ENCODE results near the gene TUBB2A.
"Not testable (repeated sequence)": the region's sequence is repeated elsewhere in the genome, so short reads cannot be mapped to it uniquely, and the experiment has no call there.

TUBB2A gene

DNA sequence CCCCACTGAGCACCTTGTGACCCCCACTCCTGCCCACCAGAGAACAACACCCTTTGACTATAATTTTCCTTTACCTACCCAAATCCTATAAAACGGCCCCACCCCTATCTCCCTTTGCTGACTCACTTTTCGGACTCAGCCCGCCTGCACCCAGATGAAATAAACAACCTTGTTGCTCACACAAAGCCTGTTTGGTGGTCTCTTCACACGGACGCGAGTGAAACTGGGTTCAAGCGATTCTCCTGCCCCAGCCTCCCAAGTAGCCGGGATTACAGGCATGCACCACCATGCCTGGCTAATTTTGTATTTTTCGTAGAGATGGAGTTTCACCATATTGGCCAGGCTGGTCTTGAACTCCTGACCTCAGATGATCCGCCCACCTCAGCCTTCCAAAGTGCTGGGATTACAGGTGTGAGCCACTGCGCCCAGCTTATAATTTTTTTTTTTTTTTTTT lies 16.3 kb upstream of the TUBB2A start:
- not testable (repeated sequence) for H3K4me1 Mint-ChIP-seq (ENCODE audit: low read depth in 2 of 2); H3K4me3 Mint-ChIP-seq; DNase-seq; H3K27ac Mint-ChIP-seq; H3K9me3 Mint-ChIP-seq; H3K36me3 Mint-ChIP-seq (ENCODE audit: insufficient read depth); ATAC-seq (replicated peaks)
- peaks cover 12 to 24% of the 10 kb centered on the region in 2 donors for H3K27me3 Mint-ChIP-seq

DNA sequence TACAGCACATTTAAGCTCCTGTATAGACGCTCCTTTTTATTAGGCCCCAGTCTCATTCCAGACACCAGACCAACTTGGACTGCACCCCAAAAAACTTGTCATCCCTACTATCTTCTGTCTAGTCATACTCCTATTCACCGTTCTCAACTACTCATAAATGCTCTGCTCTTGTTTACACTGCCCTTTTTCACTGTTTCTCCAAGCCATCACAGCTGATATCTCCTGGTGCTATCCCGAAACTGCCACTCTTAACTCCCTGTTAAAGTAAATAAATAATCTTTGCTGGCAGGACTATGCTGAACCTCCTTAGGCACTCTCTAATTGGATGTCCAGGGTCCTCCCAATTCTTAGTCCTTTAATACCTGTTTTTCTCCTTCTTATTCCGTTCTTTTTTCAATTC lies 15.4 kb upstream of the TUBB2A start:
- H3K4me1 Mint-ChIP-seq (ENCODE audit: low read depth in 2 of 2); ATAC-seq (replicated peaks); DNase-seq; H3K9me3 Mint-ChIP-seq; H3K36me3 Mint-ChIP-seq (ENCODE audit: insufficient read depth); H3K4me3 Mint-ChIP-seq; H3K27ac Mint-ChIP-seq: not testable (repeated sequence)
- peaks cover 7 to 19% of the 10 kb centered on the region in 2 donors for H3K27me3 Mint-ChIP-seq

DNA sequence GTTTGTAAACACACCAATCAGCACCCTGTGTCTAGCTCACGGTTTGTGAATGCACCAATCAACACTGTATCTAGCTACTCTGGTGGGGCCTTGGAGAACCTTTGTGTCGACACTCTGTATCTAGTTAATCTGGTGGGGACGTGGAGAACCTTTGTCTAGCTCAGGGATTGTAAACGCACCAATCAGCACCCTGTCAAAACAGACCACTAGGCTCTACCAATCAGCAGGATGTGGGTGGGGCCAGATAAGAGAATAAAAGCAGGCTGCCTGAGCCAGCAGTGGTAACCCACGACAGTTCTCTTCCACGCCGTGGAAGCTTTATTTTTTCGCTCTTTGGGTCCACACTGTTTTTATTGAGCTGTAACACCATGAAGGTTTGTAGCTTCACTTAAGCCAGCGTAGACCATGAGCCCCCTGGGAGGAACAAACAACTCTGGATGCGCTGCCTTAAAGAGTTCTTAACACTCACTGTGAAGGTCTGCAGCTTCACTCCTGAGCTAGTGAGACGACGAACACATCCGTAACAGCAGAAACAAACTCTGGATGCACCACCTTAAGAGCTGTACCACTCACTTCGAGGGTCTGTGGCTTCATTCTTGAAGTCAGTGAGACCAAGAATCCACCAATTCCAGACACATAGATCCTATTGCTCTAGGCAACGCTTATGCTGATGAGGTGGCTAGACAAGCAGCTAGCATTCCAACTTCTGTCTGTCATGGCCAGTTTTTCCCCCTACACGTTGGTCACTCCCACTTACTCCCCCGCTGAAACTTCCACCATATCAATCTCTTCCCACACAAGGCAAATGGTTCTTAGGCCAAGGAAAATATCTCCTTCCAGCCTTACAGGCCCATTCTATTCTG lies 14.2 kb upstream of the TUBB2A start:
- H3K4me1 Mint-ChIP-seq (ENCODE audit: low read depth in 2 of 2); H3K4me3 Mint-ChIP-seq; DNase-seq; H3K36me3 Mint-ChIP-seq (ENCODE audit: insufficient read depth); ATAC-seq (replicated peaks); H3K27ac Mint-ChIP-seq; H3K9me3 Mint-ChIP-seq: not testable (repeated sequence)
- peaks cover 7 to 19% of the 10 kb centered on the region in 2 donors for H3K27me3 Mint-ChIP-seq

DNA sequence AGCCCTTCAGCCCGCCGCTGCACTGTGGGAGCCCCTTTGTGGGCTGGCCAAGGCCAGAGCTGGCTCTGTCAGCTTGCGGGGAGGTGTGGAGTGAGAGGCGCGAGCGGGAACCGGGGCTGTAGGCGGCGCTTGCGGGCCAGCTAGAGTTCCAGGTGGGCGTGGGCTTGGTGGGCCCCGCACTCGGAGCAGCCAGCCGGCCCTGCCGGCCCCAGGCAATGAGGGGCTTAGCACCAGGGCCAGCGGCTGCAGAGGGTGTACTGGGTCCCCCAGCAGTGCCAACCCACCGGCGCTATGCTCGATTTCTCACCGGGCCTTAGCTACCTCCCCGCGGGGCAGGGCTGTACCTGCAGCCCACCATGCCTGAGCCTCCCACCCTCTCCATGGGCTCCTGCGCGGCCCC lies 13.3 kb upstream of the TUBB2A start:
- H3K9me3 Mint-ChIP-seq; H3K4me1 Mint-ChIP-seq (ENCODE audit: low read depth in 2 of 2); H3K27ac Mint-ChIP-seq; H3K36me3 Mint-ChIP-seq (ENCODE audit: insufficient read depth); DNase-seq; H3K4me3 Mint-ChIP-seq; ATAC-seq (replicated peaks): not testable (repeated sequence)
- peaks cover 2 to 12% of the 10 kb centered on the region in 2 donors for H3K27me3 Mint-ChIP-seq

DNA sequence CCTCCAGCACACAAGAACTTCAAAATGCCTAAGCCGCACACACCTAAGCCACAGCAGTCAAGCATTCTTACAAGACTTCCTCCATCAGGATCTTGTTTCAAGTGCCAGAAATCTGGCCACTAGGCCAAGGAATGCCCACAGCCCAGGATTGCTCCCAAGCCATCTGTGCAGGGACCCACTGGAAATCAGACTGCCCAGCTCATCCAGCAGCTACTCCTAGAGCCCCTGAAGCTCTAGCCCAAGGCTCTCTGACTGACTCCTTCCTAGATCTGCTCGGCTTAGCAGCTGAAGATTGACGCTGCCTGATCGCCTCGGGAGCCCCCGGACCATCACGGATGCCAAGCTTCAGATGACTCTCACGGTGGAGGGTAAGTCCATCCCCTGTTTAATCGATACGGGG lies 10.7 kb upstream of the TUBB2A start:
- H3K27me3 Mint-ChIP-seq; H3K36me3 Mint-ChIP-seq (ENCODE audit: insufficient read depth): not testable (repeated sequence)

DNA sequence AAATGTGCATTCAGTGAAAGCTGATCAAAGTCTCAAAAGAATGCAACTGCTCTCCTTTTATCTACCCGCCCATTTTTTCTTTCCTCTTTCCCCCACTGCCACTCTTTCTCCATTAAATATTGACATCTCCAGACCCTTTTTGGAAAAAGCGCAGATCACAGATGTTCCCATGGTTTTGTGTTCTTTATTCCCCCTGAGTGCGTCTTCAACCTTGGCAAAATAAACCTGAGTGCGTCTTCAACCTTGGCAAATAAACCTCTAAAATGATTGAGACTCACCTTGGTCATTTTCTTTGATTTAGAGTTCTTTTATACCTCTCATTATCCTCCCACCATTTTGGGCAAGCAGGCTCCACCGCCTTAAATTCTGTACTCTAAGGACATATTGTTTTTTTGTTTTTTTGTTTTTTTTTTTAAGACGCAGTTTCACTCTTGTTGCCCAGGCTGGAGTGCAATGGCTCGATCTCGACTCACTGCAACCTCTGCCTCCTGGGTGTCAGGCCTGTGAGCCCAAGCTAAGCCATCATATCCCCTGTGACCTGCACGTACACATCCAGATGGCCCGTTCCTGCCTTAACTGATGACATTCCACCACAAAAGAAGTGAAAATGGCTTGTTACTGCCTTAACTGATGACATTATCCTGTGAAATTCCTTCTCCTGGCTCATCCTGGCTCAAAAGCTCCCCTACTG lies 9.3 kb upstream of the TUBB2A start:
- H3K27me3 Mint-ChIP-seq; H3K9me3 Mint-ChIP-seq; H3K36me3 Mint-ChIP-seq (ENCODE audit: insufficient read depth); DNase-seq; H3K4me3 Mint-ChIP-seq; H3K27ac Mint-ChIP-seq; ATAC-seq (replicated peaks): not testable (repeated sequence)
- H3K4me1 Mint-ChIP-seq (ENCODE audit: low read depth in 2 of 2), result peaks cover 9 to 12% of the 10 kb centered on the region in 2 donors

More for the DNA sequence above, 10.7 kb upstream of the TUBB2A start:
- not testable (repeated sequence) for H3K4me1 Mint-ChIP-seq (ENCODE audit: low read depth in 2 of 2); DNase-seq; H3K9me3 Mint-ChIP-seq; H3K27ac Mint-ChIP-seq; ATAC-seq (replicated peaks); H3K4me3 Mint-ChIP-seq

DNA sequence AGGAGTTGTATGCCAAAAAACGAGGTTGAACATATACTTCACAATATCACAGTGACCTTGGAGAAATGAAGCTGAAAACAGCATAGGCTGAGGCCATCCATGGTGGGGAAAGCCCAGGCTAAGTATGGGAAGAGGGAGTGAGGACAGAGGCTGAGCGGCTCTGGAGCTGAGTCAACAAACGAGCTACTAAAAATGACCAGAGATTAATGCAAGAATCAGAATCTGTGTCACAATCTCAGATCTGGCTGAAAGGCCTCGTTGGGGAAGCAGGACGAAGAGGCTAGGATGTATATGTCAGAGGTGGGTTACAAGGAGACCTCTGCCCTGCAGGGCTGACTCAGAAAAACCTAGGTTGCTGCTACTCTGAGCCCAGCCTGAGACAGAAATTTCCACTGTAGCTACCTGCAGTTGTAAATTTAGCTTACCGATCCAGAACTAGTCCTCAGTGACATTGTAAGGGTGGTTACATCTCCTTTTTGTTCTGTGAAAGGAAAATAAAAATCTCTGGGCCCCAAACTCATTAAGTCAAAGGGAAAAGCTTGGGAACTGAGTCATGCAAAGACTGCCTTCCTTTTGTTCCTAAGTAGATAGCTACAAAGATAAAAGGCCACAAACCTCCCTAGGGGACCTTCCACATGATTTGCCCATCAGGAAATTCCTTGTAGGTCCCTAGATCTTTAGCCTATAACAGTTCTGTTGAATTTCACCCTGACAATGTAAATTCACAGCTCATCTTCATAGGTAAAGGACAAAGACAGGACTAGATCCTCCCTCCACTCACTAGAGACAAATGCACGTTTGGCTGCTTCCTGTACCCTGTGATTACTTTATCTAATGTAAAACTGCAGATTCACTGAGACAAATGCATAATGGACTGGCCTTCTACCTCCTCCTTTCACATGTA lies 8.5 kb upstream of the TUBB2A start:
- ATAC-seq (replicated peaks) (no peak), DNase-seq (no peak)
- H3K27ac Mint-ChIP-seq, result no peak overlapping the region
- H3K4me3 Mint-ChIP-seq, result no peak overlapping the region
- H3K9me3 Mint-ChIP-seq, result no peaks in the 10 kb centered on the region
- H3K27me3 Mint-ChIP-seq, result no peaks in the 10 kb centered on the region
- H3K4me1 Mint-ChIP-seq (ENCODE audit: low read depth in 2 of 2), result peaks cover 12 to 15% of the 10 kb centered on the region in 2 donors
- peaks cover 7% of the 10 kb centered on the region for H3K36me3 Mint-ChIP-seq (ENCODE audit: insufficient read depth)

DNA sequence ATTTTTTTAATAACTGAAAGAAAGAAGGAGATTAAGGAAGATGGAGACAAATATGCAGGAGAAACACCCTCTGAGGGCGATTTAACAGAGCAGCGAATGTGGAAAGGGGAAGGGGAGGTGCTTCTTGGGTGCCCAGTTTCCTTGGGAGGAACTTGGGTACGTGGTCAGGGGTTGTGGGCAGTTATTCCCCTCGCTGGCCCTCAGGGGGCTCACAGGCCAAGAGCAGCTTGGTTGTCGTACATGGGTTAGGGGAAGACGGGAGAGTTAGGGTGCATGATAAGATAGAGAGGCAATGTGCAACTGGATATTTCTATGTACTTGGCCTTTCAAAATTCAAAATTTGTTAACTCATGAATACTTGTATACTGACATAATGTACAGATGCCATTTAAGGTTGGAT lies 7.0 kb upstream of the TUBB2A start:
- ATAC-seq (replicated peaks) (no peak), DNase-seq (no peak)
- Mint-ChIP-seq H3K4me1 (ENCODE audit: low read depth in 2 of 2) (peaks cover 22 to 25% of the 10 kb centered on the region in 2 donors), H3K27me3 (no peaks in the 10 kb centered on the region), H3K36me3 (ENCODE audit: insufficient read depth) (peaks cover 12% of the 10 kb centered on the region), H3K27ac (no peak overlapping the region), H3K9me3 (no peaks in the 10 kb centered on the region), H3K4me3 (no peak overlapping the region)

DNA sequence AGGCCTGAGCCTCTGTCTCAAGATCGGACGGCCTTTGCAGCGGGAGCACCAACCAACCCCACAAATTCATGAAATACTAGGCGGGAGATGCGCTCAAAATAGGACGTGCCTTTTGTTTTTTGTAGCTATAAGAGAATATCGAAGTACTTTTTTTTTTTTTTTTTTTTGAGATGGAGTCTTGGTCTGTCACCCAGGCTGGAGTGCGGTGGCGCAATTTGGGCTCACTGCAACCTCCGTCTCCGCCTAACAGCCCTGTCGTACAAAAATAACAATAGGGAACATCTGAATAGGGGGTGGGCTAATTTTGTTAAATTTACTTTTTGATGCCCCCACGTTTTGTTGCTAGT lies 5.9 kb upstream of the TUBB2A start:
- DNase-seq (no peak), ATAC-seq (replicated peaks) (peak; percentile 3)
- Mint-ChIP-seq H3K27me3 (no peaks in the 10 kb centered on the region), H3K9me3 (no peaks in the 10 kb centered on the region), H3K27ac (peak overlapping the region; percentile 57 to 87), H3K36me3 (ENCODE audit: insufficient read depth) (peaks cover 12% of the 10 kb centered on the region), H3K4me3 (peak overlapping the region; percentile 77 to 83), H3K4me1 (ENCODE audit: low read depth in 2 of 2) (peaks cover 22 to 27% of the 10 kb centered on the region in 2 donors)

DNA sequence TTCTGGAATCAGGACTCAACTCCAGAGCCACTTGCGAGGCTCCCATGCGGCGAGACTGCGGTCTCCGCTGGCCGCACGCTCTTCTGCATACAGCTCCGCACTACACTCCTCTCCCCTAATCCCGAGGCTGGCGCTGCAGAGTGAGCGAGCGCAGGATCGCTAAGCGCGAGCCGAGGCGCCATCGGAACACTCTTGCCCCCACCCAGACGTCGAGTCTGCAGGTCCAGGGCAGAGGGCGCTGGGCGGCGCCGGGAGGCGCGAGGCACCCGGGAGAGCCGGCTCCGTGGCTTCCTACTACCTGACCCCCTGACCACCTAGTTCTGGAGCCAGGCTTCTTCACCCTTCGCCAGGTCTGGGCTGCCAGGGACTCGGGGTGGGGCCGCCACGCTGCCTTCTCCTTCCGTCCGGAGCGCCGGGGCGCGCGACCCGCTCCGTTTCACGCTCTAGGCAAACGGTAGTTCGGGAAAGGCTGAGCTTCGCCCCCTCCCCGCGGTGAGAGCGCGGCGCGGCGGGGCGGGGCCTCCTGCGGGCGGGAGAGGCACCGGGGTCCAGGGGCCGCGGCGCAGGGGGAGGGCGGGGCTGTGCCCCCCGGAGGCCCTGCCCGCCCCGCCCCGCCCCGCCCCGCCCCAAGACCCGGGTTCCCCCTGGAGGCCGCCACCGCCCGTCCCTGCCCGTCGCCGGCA lies 5.4 kb upstream of the TUBB2A start:
- Mint-ChIP-seq H3K4me1 (ENCODE audit: low read depth in 2 of 2) (peaks cover 22 to 27% of the 10 kb centered on the region in 2 donors), H3K9me3 (no peaks in the 10 kb centered on the region), H3K27me3 (no peaks in the 10 kb centered on the region), H3K4me3 (peak overlapping the region; percentile 77 to 83), H3K36me3 (ENCODE audit: insufficient read depth) (peaks cover 12% of the 10 kb centered on the region), H3K27ac (peak overlapping the region; percentile 57 to 87)
- ATAC-seq (replicated peaks) (peak; percentile 60), DNase-seq (peak; percentile 39 to 53 (median 45))

DNA sequence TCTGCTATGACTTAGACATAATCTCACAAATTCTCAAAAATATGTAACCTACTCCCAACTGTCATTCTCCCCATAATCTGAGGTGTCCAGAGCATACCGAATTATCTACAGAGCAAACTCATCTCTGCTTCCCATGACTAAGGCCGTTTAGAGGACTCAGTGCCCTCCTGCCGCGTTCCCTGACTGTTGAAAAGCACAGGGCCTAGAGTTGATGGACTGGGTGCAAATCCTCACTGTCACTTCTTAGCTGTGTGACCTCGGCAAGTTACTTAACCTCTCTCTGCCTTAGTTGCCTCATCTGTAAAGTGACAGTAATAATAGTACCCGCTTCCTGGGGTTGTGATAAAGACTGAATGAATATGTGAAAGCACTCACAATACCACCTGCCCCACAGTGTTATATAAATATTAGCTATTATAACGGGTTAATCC lies 4.7 kb upstream of the TUBB2A start:
- DNase-seq (no peak), ATAC-seq (replicated peaks) (no peak)
- Mint-ChIP-seq H3K4me3 (peak overlapping the region; percentile 77 to 83), H3K4me1 (ENCODE audit: low read depth in 2 of 2) (peaks cover 22 to 27% of the 10 kb centered on the region in 2 donors), H3K27ac (peak overlapping the region; percentile 9 to 87), H3K36me3 (ENCODE audit: insufficient read depth) (peaks cover 16% of the 10 kb centered on the region), H3K27me3 (no peaks in the 10 kb centered on the region), H3K9me3 (no peaks in the 10 kb centered on the region)

DNA sequence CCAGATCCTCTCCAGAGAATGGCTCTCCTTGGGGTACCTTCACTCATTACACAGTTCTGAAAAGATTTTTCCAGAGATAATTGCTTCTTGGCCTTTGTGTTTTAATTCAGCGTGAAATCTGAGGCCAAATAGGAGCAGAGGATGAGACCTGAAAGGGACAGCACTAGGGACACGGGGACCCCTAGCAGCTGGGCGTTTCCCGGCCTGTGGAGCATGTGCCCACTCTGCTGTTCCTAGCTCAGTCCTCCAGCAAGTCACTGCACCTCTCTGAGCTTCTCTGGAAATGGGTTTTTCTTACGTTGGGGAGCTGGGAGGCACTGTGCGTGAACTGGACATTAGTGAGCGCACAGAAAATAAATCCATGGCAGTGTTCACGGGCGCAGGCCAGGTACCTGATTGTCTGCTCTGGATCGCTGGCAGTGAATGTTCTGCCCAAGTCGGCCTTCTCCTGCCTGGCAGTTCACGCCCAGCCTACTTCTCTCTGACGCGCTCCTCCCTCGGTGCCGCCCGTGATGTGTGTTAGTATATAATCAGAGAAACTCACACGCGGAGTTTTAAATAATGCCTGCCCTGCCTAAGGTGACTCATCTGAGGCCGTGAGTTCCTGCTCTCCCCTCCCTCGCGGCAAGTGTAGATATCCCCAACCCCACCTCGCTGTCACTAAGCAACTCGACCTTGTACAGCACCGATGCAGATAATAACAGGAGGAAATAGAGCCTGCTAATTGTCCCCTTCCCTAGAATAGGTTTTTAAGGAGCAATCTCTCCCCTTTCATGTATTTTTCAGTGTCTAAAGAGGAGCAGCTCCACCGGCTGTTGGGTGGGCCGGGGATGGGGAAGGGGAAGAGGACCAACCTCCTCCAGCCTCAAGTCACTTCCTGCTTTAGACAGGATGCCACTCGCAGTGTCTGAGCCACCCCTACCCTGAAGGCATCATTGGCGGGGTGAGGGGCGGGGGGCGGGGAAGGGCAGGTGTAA lies 2.7 kb upstream of the TUBB2A start:
- no peaks in the 10 kb centered on the region for H3K9me3 Mint-ChIP-seq
- H3K27ac Mint-ChIP-seq, result peak overlapping the region; percentile 87 to 91
- peak; percentile 68 to 70 (median 68) for DNase-seq
- peak; percentile 69 for ATAC-seq (replicated peaks)
- H3K4me3 Mint-ChIP-seq, result peak overlapping the region; percentile 64 to 73
- peaks cover 21% of the 10 kb centered on the region for H3K36me3 Mint-ChIP-seq (ENCODE audit: insufficient read depth)
- peaks cover 31 to 32% of the 10 kb centered on the region in 2 donors for H3K4me1 Mint-ChIP-seq (ENCODE audit: low read depth in 2 of 2)
- peaks cover 5 to 9% of the 10 kb centered on the region in 2 donors for H3K27me3 Mint-ChIP-seq
